Stimulated activated CD8-positive, alpha-beta memory T cell treated with anti-CD3 and anti-CD28 coated beads, Interleukin-4, amount 100 ng/mL, for 48 hours (primary cell): Measurements from ENCODE around the gene GANAB.
A peak's percentile ranks its signal among the peaks of the same experiment; 100 is the strongest.
"Not testable (repeated sequence)": the region's sequence is repeated elsewhere in the genome, so short reads cannot be mapped to it uniquely, and the experiment has no call there.

Experiments used
- DNase-seq: peaks from one replicate; pipeline ENCODE4 v3.0.0-alpha.2; 2020

The GANAB gene

DNA sequence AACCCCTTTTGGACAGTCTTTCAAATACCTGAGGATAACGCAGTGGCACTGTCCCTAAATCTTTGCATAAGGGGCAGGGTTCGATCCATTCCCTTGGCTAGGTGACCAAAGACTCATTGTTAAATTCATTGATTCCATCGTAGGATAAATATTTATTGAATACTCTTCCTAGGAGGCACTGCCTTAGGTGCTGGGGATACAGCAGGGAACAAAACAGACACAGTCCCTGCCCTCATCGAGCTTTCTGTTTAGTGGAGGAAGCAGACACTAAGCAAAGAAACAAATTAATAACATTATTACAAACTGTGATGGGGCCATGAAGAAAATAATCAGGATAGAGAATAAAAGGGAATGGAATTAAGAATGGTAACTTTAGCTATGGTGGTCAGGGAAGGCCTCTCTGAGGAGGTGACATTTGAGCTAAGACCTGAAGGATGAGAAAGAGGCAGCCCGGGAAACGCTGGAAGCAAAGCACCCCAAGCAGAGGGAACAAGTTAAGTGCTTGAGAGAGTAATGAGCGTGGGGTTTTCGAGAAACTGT lies 25.3 kb downstream of the GANAB start:
- DNase-seq: no peak

DNA sequence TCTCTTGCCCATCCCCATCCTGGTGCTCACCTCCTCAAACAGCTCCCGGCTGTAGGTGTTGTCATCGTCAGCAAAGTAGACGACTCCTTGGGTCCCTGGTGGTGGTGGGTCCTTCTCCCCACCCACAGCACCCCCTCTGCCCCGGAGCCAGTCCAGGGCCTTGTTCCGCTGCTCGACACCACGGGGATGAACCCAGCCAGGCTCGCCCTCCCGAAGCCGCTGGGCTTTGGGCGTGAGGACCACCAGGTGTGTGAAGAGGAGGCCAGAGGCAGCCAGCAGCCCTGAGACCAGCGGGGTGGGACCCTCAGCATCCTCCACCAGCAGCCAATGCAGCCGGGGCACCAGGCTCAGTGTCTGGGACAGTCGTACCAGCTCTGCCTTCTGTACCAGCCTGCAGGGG lies 29.5 kb downstream of the GANAB start:
- DNase-seq: not testable (repeated sequence)

DNA sequence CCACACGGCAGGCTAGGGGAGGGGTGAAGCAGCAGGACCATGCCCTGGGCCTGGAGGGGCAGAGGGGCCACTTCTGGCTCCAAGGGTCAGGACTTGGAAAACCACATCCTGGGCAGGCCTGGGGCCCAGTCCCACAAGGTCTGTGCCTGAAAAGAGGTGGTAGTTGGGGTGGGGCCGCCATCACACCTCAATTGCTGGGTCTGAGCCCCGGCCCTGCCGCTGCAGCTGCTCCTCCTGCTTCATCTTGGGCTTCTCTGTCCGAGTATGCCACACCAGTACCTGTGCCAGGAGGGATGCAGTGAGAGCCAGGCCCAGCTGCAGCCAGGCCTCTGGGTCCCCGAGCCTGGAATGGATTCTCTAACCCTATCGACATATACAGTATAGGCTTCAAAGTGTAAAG lies 30.9 kb downstream of the GANAB start:
- no peak for DNase-seq

DNA sequence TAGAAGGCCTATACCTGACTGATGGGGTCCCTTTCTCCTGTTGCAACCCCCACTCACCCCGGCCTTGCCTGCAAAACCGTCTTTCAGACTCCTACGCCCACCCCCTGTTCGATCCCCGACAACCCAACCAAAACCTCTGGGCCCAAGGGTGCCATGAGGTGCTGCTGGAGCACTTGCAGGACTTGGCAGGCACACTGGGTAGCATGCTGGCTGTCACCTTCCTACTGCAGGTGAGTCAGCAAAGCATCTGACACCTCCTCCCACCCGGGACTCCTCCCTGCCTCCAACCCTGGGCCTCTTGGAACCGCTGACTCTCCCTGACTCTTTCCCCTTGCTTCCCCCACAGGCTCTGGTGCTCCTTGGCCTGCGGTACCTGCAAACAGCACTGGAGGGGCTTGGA lies 32.1 kb downstream of the GANAB start:
- DNase-seq: peak; percentile 64

DNA sequence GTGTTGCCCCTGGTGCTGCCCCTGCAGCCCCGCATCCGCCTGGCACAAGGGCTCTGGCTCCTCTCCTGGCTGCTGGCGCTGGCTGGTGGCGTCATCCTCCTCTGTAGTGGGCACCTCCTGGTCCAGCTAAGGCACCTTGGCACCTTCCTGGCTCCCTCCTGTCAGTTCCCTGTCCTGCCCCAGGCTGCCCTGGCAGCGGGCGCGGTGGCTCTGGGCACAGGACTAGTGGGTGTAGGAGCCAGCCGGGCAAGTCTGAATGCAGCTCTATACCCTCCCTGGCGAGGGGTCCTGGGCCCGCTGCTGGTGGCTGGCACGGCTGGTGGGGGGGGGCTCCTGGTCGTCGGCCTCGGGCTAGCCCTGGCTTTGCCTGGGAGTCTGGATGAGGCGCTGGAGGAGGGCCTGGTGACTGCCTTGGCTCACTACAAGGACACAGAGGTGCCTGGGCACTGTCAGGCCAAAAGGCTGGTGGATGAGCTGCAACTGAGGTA lies 33.1 kb downstream of the GANAB start:
- DNase-seq: no peak

DNA sequence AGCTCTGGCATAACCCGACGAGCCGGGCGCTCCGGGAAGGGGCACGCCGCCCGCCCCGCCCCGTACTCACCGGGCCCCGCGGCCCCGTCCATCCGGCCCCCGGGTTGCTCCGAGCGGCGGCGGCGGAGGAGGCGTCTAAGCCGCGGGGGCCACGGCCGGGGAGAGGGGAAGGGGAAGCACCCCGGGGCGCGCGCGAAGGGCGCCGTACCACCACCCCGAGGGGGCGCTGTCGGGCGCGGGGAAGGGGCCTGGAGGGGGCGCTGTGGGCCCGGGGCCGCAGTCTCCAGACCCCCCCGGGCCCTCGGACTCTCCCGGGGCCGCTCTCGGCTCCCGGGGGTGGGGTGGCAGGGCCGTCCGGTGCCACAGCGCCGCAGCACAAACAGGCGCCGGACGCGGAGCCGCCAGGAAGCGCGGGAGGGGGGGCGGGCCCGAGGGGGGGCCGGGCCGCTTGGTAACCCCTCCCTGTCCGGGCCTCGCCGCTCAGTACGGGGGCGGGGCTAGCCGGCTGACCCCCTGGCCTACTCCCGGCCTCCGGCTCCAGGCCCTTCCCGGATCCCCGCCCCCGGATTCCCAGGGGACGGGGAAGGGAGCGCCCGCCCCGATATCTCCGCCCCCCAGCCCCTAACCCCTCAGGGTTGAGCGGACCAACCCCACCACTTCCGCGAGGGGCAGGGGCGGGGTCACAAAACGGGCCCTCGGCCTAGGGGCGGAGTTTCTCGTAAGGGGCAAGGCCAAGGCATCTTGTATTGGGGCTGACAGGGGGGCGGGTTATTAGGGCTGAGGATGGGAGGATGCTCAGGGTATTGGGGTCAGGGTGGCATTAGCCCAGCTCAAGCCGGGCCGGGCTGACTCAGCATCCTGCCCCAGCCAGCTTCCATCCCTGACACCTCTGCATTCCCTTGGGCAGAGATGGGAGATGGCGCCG lies 33.8 kb downstream of the GANAB start, which contains the start of the genes EML3 and ROM1:
TSS of gene EML3 (minus strand) at position 410 of the 925 bp plus-strand sequence. CDS start at position 92, 318 bp downstream.
TSS of gene ROM1 (plus strand) at position 892 of the 925 bp plus-strand sequence. CDS start at position 917, 25 bp downstream.
- peak; percentile 91 for DNase-seq

DNA sequence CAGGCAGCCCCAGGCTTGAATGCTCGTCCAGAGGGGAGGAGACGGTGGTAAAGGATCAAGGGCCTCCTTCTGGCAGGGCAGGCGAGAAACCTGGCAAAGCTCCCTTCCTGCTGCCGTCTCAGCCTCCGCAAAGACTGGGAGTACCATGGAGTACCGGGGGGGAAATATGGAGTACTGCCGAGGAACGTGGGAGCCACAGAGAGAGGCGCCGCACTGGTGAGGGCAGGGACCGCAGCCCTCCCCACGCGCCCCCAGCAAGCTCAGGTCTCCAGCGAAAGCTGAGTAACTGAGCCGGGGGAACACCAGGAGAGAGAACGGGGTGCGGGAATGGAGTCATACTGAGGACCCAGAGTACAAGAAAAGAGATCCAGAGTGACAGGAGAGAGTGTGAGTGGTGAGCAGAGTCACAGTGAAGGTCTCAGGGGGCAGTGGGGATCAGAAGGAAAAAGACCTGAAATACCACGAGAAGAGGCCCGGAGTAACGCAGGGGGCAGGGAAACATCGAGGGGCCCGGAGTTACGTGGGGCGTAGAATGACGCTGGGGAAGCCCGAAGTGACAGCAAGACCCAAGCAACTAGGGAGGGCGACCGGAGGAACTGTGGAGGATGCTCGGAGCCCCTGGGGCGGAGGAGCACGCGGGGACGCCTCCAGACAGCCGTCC lies 34.6 kb downstream of the GANAB start:
- DNase-seq: peak; percentile 69

DNA sequence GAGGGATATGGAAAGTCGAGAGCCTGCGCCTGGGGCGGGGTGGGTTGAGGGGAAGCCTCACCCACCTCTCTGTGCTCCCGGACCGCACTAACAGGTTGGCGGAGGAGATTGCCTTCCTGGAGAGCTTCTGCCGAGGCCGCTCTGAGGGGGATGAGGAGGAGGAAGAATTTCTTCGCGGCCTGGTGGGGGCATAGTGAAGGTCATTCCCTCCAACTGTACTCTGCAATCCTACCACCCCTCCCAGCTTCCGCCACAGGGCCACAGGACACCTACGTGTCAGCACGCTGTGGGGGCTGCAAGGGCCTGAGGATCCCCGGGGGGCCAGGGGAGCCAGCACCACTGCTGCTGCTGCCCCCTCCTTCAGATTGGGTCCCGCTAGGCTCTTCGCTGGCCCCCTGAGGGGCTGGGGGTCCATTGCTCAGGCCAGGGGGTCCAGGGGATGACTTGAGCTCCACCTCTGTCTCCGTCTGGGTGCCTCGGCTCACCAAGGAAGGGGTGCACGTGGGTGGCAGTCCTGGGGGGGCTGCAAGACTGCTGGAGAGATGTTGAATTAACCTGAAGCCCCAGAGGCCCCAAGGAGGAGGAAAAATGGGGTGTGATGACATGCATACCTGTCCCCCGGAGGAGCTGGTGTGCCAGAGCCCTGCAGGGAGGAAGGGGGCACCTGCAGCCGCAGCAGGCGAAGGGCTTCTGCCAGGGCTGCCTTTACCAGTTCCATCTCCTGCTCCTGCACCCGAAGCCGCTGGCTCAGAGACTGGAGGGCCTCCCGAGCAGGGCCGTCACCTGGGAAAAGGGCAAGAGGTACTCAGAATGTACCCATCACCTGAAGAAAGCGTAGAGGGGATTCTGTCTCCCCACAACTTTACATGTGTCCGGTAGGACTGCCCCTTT lies 35.4 kb downstream of the GANAB start:
- DNase-seq: no peak

DNA sequence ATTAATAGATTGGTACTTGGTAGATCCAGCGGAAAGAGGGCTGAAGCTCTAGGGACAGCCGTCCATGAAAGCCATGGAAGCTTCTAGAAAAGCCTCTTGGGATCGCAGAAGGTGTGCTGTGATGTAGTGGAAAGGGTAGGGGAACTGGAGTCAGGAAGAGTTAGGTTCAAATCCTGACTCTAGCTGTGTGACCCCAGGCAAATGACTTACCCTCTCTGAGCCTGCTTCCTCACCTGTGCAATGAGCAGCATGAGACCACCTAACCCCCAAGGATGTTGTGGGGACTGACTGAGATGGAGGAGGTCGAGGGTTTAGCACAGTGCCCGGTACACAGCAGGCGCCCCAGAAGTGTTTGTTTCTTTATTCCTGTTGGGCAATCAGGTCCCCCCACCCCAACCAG lies 36.0 kb downstream of the GANAB start:
- no peak for DNase-seq

DNA sequence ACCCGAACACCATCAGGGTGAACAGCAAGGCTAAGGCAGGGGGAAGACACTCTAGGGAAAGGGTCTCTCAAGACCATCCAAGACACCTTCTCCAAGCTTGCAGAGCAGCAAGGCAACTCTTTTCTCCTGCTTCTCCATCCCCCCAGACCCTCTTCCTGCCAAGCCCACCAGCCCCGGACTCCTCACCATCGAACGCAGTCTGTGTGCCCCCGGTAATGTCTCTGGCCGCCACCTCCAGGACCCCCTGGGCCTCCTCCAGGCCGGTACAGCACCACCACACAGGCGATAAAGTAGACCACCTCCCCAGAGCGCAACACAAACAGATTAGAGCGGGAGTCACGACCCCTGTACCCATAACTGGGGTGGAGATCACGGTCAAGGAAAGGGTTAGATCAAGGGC lies 37.6 kb downstream of the GANAB start:
- no peak for DNase-seq

DNA sequence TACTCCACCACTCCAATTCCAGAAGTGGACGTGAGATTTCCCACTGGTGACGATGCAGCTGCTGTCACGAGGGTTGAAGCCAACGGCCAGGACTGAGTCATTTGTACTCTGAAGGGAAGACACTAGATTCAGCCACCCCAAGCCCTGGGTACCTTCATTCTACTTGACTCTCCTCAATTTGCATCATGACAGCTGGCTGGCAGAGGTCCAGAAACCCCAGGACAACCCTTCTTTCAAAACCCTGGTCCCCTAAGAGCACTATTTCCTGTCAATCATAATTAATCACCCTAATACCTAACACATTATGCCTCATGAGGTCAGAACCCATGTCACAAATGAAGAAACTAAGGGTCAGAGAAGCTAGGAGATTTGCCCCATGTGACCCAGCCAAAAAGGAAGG lies 38.7 kb downstream of the GANAB start:
- DNase-seq: no peak

DNA sequence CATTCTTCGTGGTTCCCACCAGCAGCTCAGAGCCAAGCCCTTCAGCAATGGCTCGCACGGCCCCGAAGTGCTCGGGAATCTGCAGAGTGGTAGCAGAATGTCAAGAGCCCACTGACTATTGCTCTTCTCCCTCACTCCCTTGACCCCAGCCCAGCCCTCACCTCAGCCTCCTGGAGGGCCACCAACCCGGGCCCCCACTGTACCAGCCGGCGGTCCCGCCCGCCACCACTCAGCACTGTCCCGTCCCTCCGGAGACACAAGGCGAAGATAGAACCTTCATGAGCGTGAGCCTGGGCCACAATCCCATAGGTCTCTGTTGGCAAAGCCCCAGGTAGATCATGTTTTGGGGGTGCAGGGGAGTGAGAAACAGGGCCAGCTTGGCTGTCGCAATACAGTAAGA lies 40.5 kb downstream of the GANAB start:
- DNase-seq: no peak

DNA sequence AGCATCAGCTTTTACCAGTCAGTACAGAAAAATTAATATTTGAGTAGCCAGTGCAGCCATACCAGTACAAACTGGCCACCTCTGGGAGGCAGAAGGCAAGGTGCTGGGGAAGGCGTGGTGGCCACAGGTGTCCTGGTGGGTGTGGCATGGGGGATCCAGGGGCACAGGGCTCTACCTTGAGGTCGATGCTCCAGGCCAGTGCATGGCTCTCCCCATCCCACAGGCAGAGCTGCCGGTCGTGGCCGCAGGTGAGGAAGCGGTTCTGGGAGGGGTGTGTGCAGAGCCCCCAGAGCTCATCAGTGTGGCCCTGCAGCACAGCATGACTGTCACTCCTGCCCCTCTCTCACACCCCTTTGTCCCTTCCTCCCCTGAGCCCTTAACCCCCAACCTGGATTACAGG lies 40.9 kb downstream of the GANAB start:
- no peak for DNase-seq

DNA sequence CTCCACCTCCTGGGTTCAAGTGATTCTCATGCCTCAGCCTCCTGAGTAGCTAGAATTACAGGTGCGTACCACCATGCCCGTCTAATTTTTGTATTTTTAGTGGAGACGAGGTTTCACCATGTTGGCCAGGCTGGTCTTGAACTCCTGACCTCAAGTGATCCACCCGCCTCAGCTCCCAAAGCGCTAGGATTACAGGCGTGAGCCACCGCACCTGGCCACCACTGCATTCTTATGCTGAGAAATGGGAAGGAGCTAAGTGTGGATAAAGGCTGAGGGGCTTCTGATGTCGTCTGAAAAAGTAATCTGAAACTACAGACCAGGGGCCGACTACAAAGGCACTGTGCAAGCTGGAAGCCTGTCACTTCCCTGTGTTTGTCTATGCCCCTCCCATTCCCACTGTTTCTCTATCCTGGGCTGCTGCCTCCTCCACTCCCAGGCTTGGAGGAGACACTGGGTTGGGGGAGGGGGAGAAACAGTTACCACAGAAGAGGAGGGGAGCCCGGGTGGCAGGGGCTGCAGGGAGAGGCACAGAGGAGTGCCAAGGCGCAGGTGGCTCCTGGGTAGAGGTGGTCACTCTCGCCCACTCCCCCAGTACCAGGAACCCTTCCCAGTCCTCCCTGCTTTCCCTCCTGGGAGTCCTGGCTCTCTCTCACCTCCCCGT lies 41.8 kb downstream of the GANAB start:
- DNase-seq: no peak

DNA sequence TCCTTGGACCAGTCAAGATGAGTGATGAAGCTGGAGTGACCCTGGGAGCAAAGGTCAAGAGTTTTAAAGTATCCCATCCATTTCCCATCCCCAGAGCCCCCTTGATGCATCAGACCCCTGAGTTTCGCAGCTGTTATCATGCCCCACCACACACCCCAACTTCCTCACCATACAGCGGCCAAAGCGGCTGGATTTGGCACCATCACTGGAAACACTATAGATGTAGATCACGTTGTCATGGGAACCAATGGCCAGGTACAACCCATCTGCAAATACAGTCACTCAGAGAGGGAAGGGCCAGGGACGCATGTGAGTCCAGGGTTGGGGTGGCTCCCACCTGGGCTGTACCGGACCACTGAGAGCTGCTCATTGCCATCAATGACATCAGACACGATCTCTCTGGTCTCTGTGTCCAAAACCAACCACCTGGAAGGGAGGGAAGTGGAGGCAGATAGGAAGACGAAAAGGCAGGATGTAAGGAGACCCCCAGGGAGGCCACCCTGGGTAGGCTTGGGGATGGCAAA lies 42.6 kb downstream of the GANAB start:
- no peak for DNase-seq

DNA sequence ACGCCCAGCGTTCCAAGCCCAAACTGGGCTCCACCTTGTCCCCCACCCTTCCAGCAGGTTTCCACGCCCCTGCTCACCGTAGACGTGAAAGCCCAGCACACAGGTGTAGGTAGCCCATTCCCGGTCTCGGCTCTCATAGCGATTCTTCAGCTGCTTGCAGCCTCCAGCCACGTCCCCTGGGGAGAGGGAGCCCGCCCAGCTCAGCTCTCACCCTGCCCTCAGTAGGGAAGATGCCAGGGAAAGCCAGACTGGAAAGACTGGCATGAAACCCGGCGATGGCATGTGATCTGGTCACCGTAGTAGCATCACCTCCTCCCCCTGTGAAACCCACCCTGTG lies 43.4 kb downstream of the GANAB start:
- no peak for DNase-seq

DNA sequence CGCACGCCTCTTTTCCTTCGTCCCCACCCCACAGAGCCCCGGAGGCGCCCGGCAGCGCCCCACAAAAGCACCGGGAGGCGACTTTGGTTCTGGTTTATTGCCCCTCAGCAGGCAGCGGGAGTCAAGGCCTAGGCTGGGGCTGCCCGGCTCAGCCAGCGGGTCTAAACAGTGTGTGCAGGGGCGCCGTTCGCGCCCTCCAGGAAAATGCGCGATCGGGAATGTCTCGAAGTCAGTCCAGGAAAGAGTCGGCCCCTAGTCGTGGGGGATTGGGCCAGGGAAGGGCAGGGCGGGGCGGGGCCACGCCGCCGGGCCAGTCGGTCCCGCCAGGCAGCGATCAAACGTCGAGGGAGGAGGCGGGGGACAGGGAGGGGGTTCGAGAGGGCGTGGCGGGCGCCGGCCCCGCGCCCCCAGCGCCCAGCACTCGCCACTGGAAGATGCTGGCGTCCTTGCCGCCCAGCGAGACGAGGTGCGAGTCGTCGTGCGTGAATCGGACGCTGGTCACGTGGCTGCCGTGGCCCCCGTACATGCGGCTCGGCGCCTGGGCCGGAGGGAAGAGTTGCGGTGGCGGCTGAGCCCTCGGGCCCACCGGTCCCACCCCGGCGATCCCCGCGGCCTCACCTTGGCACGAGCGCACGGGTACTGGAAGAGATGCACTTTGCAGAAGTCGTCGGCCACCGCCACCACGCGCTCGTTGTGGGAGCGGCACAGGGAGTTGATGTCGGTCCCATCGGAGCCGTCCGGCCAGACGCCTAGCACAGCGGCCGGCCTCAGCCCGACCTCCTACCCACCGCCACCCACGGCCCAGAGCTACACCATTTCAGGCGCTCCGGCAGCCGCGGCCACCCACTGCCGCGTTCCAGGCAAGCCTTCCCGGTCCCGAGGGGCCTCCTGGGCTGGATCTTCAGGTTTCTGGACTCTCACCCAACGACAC lies 44.0 kb downstream of the GANAB start:
- no peak for DNase-seq

DNA sequence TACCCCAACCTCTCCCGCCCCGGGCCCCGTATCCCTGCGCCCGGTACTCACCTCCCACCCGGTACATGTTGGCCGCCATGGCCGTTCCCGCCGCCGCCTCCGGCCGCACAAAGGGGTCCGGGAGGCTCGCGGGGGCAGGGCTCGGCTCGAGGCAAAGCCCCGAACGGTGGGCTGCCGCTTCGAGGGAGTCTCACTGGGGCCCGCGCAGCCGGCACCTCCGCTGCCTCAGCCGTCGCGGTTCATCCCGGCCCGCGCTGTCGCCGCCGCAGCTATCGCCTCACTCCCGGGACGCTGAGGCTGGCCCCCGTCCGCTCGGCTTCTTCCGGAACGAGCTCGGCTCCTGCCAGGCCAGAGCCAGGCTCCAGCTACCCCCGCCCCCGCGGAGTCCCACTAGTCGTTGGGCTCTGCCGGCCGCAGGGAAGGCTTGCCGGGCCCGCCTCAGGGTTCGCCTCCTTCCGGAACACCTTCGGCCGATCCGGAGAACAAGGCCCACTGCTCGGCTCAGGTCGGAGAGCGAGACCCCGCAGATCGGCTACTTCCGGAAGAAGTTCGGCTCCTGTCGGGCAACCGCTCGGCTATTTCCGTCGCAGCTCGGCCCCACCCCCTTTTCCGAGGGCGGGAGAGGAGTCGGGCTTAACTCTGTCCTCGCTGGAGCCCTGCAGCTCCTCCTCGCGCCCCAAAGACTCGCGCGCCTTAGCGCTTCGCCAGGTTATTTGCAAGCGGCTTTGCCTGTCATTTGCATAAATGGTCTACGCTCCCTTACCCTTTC lies 44.9 kb downstream of the GANAB start, which contains the start of gene MTA2:
TSS of gene MTA2 (minus strand) at position 494 of the 769 bp plus-strand sequence. CDS start at position 79, 415 bp downstream.
- DNase-seq: peak; percentile 100

DNA sequence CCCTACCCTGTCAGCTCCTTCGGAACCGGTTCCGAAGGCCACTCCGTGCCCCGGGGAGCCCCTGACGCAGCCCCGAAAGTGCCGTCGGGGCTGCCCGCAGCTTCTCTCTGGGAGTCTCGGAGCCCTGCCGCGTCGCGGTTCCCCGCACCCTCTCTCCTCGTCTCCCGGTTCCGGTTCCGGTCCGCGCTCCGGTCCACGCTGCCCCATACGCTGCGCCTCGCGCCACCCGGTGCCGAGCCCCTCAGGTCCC lies 45.4 kb downstream of the GANAB start:
- no peak for DNase-seq
